ENCODE measurements around the gene GATA5.

GRCh38 chr20:62506791-62507190 lies 31.0 kb upstream of the GATA5 start:
- TF ChIP-seq EZH2 (IDR thresholded peaks at IDR 0.05; ENCODE audit: borderline replicate concordance, insufficient read depth, low read length, poor library complexity, severe bottlenecking) (no peak), POLR2AphosphoS5 (IDR thresholded peaks at IDR 0.05) (no peak), MXI1 (conservative IDR thresholded peaks at IDR 0.05; ENCODE audit: poor library complexity, severe bottlenecking) (no peak), SMC3 (conservative IDR thresholded peaks at IDR 0.05; ENCODE audit: poor library complexity) (no peak)
- TF ChIP-seq, protein P1, sequence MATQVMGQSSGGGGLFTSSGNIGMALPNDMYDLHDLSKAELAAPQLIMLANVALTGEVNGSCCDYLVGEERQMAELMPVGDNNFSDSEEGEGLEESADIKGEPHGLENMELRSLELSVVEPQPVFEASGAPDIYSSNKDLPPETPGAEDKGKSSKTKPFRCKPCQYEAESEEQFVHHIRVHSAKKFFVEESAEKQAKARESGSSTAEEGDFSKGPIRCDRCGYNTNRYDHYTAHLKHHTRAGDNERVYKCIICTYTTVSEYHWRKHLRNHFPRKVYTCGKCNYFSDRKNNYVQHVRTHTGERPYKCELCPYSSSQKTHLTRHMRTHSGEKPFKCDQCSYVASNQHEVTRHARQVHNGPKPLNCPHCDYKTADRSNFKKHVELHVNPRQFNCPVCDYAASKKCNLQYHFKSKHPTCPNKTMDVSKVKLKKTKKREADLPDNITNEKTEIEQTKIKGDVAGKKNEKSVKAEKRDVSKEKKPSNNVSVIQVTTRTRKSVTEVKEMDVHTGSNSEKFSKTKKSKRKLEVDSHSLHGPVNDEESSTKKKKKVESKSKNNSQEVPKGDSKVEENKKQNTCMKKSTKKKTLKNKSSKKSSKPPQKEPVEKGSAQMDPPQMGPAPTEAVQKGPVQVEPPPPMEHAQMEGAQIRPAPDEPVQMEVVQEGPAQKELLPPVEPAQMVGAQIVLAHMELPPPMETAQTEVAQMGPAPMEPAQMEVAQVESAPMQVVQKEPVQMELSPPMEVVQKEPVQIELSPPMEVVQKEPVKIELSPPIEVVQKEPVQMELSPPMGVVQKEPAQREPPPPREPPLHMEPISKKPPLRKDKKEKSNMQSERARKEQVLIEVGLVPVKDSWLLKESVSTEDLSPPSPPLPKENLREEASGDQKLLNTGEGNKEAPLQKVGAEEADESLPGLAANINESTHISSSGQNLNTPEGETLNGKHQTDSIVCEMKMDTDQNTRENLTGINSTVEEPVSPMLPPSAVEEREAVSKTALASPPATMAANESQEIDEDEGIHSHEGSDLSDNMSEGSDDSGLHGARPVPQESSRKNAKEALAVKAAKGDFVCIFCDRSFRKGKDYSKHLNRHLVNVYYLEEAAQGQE (IDR thresholded peaks at IDR 0.05; ENCODE audit: borderline replicate concordance) = no peak
- TF ChIP-seq, protein P2, sequence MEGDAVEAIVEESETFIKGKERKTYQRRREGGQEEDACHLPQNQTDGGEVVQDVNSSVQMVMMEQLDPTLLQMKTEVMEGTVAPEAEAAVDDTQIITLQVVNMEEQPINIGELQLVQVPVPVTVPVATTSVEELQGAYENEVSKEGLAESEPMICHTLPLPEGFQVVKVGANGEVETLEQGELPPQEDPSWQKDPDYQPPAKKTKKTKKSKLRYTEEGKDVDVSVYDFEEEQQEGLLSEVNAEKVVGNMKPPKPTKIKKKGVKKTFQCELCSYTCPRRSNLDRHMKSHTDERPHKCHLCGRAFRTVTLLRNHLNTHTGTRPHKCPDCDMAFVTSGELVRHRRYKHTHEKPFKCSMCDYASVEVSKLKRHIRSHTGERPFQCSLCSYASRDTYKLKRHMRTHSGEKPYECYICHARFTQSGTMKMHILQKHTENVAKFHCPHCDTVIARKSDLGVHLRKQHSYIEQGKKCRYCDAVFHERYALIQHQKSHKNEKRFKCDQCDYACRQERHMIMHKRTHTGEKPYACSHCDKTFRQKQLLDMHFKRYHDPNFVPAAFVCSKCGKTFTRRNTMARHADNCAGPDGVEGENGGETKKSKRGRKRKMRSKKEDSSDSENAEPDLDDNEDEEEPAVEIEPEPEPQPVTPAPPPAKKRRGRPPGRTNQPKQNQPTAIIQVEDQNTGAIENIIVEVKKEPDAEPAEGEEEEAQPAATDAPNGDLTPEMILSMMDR (IDR thresholded peaks at IDR 0.05; ENCODE audit: poor library complexity, severe bottlenecking) = no peak
